Esophagus squamous epithelium (tissue), 5 donors: Measurements from ENCODE around the gene HSPA5. TPM values are rescaled to one million over a fixed set of nuclear protein-coding genes. Genes with fewer than 3 reads are reported as not detected.
"Not testable (repeated sequence)": the region's sequence is repeated elsewhere in the genome, so short reads cannot be mapped to it uniquely, and the experiment has no call there.

Source experiments
- DNase-seq: peaks from one replicate; lab custom pipeline; 2025; lab: John Stamatoyannopoulos, UW
- H3K27ac ChIP-seq, 4 donors: fragments of 200-600 bp; sonication (generic); one replicate each; pipeline ENCODE4 v1.5.1; 2016 to 2019; ENCODE audit warnings: mild to moderate bottlenecking in 1 of 4
- H3K27me3 ChIP-seq, 4 donors: fragments of 200-600 bp; sonication (generic); 1 replicate in 3 of 4; 2 replicates in 1 of 4; pipeline versions ENCODE4 v1.5.1 to v1.6.0; 2017 to 2021; ENCODE audit warnings: antibody characterized with exemption in 1 of 4
- H3K36me3 ChIP-seq, 3 donors: fragments of 200-600 bp; sonication (generic); one replicate each; pipeline ENCODE4 v1.5.1; 2016 to 2019
- H3K4me1 ChIP-seq, 3 donors: fragments of 200-600 bp; sonication (generic); one replicate each; pipeline ENCODE4 v1.5.1; 2017 to 2019
- H3K4me3 ChIP-seq, 4 donors: fragments of 200-600 bp; sonication (generic); 1 replicate in 3 of 4; 2 replicates in 1 of 4; pipeline ENCODE4 v1.5.1; 2016 to 2019; ENCODE audit warnings: mild to moderate bottlenecking in 2 of 4, moderate library complexity in 1 of 4
- H3K9me3 ChIP-seq, 3 donors: fragments of 200-600 bp; sonication (generic); one replicate each; pipeline ENCODE4 v1.5.1; 2016 to 2019
- POLR2A ChIP-seq, 4 donors: fragments of 450-650 bp; IDR thresholded peaks; one replicate each; pipeline ENCODE4 v1.6.1; 2017; ENCODE audit warnings: antibody characterized with exemption in 4 of 4, mild to moderate bottlenecking in 4 of 4, moderate library complexity in 3 of 4
- WGBS, 2 donors: methylation state at CpG; one replicate each; pipeline ENCODE4 v1.1.5; 2018; 5-methylcytosine and 5-hydroxymethylcytosine counted together
- intact Hi-C: fragments of 100-400 bp; cut with DNase I; formaldehyde crosslinking; loops from one replicate; pipeline ENCODE4 v1.15.0; 2022
- total RNA-seq, 4 donors: library from RNA; depleted of rRNA; stranded (reverse); fragments of >200 nt; gene quantifications; one replicate each; pipeline ENCODE4 v1.1.0, GENCODE V29; 2016
- TF ChIP-seq, protein P1 (sequence below), 6 experiments: fragments of 450-650 bp in 4 of 6; fragments of 200-600 bp in 2 of 6; sonication (generic) in 2 of 6; IDR thresholded peaks; one replicate each; pipeline ENCODE4 v1.5.1; 2016 to 2019; ENCODE audit warnings: antibody characterized with exemption in 6 of 6, mild to moderate bottlenecking in 4 of 6, moderate library complexity in 4 of 6
- donor health status: DM: yes; HTN: yes; CAD: no.

Gene HSPA5
- total RNA-seq, 4 donors from 2014 or later: 84.1 to 178 (median 132) TPM

DNA sequence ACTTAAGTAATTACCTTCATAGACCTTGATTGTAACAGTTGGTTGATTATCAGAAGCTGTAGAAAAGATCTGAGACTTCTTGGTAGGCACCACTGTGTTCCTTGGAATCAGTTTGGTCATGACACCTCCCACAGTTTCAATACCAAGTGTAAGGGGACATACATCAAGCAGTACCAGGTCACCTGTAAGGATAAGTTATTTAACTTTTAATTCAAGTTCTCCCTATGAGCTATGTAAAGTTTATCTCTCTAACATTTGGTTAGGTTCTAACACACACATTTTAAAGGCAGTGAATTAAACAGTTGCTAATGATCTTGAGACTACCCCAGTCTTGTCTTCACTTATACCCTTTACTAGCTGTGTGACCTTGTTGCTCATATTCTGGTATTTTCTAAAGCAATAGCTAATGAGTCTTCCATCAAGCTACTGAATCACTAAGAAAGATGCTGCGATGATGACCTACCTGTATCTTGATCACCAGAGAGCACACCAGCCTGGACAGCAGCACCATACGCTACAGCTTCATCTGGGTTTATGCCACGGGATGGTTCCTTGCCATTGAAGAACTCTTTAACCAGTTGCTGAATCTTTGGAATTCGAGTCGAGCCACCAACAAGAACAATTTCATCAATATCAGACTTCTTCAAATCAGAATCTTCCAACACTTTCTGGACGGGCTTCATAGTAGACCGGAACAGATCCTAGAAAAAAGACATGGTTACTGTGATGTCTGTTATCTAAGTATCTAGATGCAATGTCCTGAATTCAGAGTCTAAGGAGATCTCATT, 2.8 kb downstream of the HSPA5 start:
- TF ChIP-seq POLR2A (IDR thresholded peaks at IDR 0.05): no peak
- TF ChIP-seq, protein P1, sequence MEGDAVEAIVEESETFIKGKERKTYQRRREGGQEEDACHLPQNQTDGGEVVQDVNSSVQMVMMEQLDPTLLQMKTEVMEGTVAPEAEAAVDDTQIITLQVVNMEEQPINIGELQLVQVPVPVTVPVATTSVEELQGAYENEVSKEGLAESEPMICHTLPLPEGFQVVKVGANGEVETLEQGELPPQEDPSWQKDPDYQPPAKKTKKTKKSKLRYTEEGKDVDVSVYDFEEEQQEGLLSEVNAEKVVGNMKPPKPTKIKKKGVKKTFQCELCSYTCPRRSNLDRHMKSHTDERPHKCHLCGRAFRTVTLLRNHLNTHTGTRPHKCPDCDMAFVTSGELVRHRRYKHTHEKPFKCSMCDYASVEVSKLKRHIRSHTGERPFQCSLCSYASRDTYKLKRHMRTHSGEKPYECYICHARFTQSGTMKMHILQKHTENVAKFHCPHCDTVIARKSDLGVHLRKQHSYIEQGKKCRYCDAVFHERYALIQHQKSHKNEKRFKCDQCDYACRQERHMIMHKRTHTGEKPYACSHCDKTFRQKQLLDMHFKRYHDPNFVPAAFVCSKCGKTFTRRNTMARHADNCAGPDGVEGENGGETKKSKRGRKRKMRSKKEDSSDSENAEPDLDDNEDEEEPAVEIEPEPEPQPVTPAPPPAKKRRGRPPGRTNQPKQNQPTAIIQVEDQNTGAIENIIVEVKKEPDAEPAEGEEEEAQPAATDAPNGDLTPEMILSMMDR (IDR thresholded peaks at IDR 0.05): no peak
- no peak for DNase-seq
- Histone ChIP-seq H3K4me1 (peaks cover 21 to 74% (median 46%) of the 10 kb centered on the region in 3 donors), H3K27ac (no peak overlapping the region), H3K27me3 (no peaks in the 10 kb centered on the region), H3K4me3 (peak overlapping the region in 2 of 4 donors; percentile 86 to 97), H3K9me3 (no peaks in the 10 kb centered on the region), H3K36me3 (peaks cover 28 to 65% (median 45%) of the 10 kb centered on the region in 3 donors)
- WGBS, 2 donors: 82 to 90% methylated on average over 7 of the region's 7 CpGs
- intact Hi-C loops: no loop called here

- DNase-seq, H3K9me3 ChIP-seq, H3K4me3 ChIP-seq, H3K27ac ChIP-seq, intact Hi-C loops, H3K27me3 ChIP-seq: not testable (repeated sequence)
- WGBS, 2 donors: 75 to 79% methylated on average over 4 to 5 of the region's 5 CpGs
- Histone ChIP-seq H3K4me1 (peaks cover 21 to 58% (median 38%) of the 10 kb centered on the region in 3 donors), H3K36me3 (peaks cover 28 to 82% (median 45%) of the 10 kb centered on the region in 3 donors)
These were observed 4.5 kb downstream of the HSPA5 start for GRCh38 chr9:125236520-125237159.

GRCh38 chr9:125235804-125236519, 5.2 kb downstream of the HSPA5 start:
- no peak for DNase-seq
- no peaks in the 10 kb centered on the region for H3K27me3 ChIP-seq
- H3K4me3 ChIP-seq: no peak overlapping the region
- peaks cover 21 to 58% (median 38%) of the 10 kb centered on the region in 3 donors for H3K4me1 ChIP-seq
- peaks cover 28 to 88% (median 45%) of the 10 kb centered on the region in 3 donors for H3K36me3 ChIP-seq
- H3K9me3 ChIP-seq: no peaks in the 10 kb centered on the region
- TF ChIP-seq, protein P1 (IDR thresholded peaks at IDR 0.05): no peak
- TF ChIP-seq POLR2A (IDR thresholded peaks at IDR 0.05): no peak
- H3K27ac ChIP-seq: no peak overlapping the region
- intact Hi-C loops: no loop called here
- 45 to 55% methylated on average over 5 of the region's 5 CpGs for WGBS, 2 donors

DNA sequence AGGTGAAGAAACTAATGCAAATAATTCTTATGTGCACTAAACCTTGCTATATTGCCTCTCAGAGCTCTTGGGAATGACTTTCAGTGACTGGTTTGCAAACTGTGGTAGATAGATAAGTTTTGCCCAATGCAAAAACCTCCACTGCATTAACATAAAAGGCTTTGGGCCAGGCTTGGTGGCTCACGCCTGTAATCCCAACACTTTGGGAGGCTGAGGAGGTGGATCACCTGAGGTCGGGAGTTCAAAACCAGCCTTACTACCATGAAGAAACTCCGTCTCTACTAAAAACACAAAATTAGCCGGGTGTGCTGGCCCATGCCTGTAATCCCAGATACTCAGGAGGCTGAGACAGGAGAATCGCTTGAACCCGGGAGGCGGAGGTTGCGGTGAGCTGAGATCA, 7.0 kb downstream of the HSPA5 start:
- intact Hi-C loops, H3K4me3 ChIP-seq, DNase-seq, H3K27me3 ChIP-seq, H3K9me3 ChIP-seq: not testable (repeated sequence)
- H3K27ac ChIP-seq: peak overlapping the region in 1 of 4 donors; percentile 21
- peaks cover 20 to 46% (median 28%) of the 10 kb centered on the region in 3 donors for H3K4me1 ChIP-seq
- 93 to 98% methylated on average over 6 to 7 of the region's 8 CpGs for WGBS, 2 donors
- peaks cover 27 to 100% (median 40%) of the 10 kb centered on the region in 3 donors for H3K36me3 ChIP-seq

- Histone ChIP-seq H3K36me3 (peaks cover 23 to 100% (median 35%) of the 10 kb centered on the region in 3 donors), H3K4me1 (peaks cover 16 to 41% (median 24%) of the 10 kb centered on the region in 3 donors), H3K27me3 (no peaks in the 10 kb centered on the region), H3K4me3 (no peak overlapping the region), H3K9me3 (no peaks in the 10 kb centered on the region), H3K27ac (peak overlapping the region in 1 of 4 donors; percentile 21)
- WGBS, 2 donors: 45 to 50% methylated on average over 2 to 3 of the region's 3 CpGs
- no peak for DNase-seq
- intact Hi-C loops: no loop called here
- TF ChIP-seq, protein P1 (IDR thresholded peaks at IDR 0.05): no peak
- TF ChIP-seq POLR2A (IDR thresholded peaks at IDR 0.05): no peak
These were observed 7.5 kb downstream of the HSPA5 start for GRCh38 chr9:125233678-125234077.
